Measurements from ENCODE around the gene TAOK1. TPM values are rescaled to one million over a fixed set of nuclear protein-coding genes. Genes with fewer than 3 reads are reported as not detected.

TAOK1 gene
- total and polyA plus RNA-seq, 9 of the 15 experiments (the other 6 are each of a cell fraction or from before 2014, with no cell fraction given), result 3.2 to 33.1 (median 16.5) TPM

DNA sequence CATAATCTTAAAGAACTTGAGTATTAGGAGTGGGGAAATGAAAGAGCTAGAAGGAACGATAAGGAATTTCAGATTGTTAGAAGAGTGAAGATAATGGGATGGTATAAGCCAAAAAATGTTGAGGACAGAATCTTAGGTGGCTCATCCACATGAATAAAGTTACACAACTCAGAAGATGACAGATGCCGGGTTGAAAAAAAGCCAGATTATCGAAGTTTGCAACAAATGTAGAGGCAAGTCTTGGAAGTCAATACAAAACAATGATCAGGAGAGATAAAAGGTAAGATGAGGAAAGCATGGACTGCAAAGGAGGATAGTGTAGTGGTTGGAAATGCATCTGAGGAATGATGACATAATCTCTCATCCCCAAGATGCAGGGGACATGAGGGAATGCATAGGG is 45.1 kb upstream of the TAOK1 start:
- FAIRE-seq (no peak), ATAC-seq (no peak), DNase-seq (ENCODE audit: extremely low read depth in 1 of 4, low spot score in 3 of 4) (no peak)
- in situ Hi-C loops (cut with MboI) (no loop called here), intact Hi-C loops (cut with micrococcal nuclease) (no loop called here)
- WGBS (ENCODE audit: insufficient coverage, low coverage, missing lambda C conversion rate), result 2% methylated on average over 3 of the region's 3 CpGs
- Histone ChIP-seq H4K20me1 (replicated peaks; ENCODE audit: control insufficient read depth, insufficient read depth, low read length) (no peaks in the 10 kb centered on the region), H3K79me2 (ENCODE audit: control insufficient read depth, insufficient read depth, low read length) (no peaks in the 10 kb centered on the region), H3K9me1 (ENCODE audit: control insufficient read depth, insufficient read depth, low read length) (no peaks in the 10 kb centered on the region), H3K4me1 (replicated peaks in 1 of 2; ENCODE audit: control insufficient read depth in 2 of 2, insufficient read depth in 2 of 2, low read length in 2 of 2) (no peaks in the 10 kb centered on the region), H3K27ac (ENCODE audit: extremely low read depth, low read depth, low read length) (no peak overlapping the region), H3K4me3 (no peak overlapping the region), H3K27me3 (ENCODE audit: control insufficient read depth in 2 of 2, insufficient read depth in 2 of 2, low read length in 2 of 2) (peaks cover 35 to 47% of the 10 kb centered on the region in 2 experiments), H3K4me2 (ENCODE audit: insufficient read depth, low read length) (no peak overlapping the region), H3K9ac (ENCODE audit: insufficient read depth in 1 of 2, low read depth in 2 of 2, low read length in 2 of 2) (no peak overlapping the region), H3K36me3 (ENCODE audit: control insufficient read depth, insufficient read depth, low read length) (no peaks in the 10 kb centered on the region), H2AFZ (ENCODE audit: low read depth, low read length) (no peak overlapping the region), H3K9me3 (replicated peaks; ENCODE audit: control insufficient read depth, insufficient read depth, low read depth, low read length) (no peaks in the 10 kb centered on the region)
- POLR2A ChIA-PET, result interaction anchor here (0.6 to 1.2 kb wide), 6 partner anchors 9 to 54 kb away, joined by 3 to 6 read pairs (median 3); no protein-coding TSS in a partner anchor
- no TSS peak for BruUV-seq (replicated peaks)
- TF ChIP-seq POLR2A (conservative IDR thresholded peaks at IDR 0.05), result no peak
- TF ChIP-seq YBX1 (IDR thresholded peaks at IDR 0.05), result no peak
- no peak for TF ChIP-seq PBX2 (CRISPR knock-in tag; IDR thresholded peaks at IDR 0.05; ENCODE audit: low read depth)
- TF ChIP-seq PBX2 (tag; conservative IDR thresholded peaks at IDR 0.05; ENCODE audit: low read depth), result no peak
- no peak for TF ChIP-seq RFX7 (CRISPR knock-in tag; IDR thresholded peaks at IDR 0.05)
- TF ChIP-seq ZNF699 (CRISPR knock-in tag; IDR thresholded peaks at IDR 0.05; ENCODE audit: insufficient replicate concordance), result no peak
- no peak for TF ChIP-seq ZNF444 (CRISPR knock-in tag; IDR thresholded peaks at IDR 0.05)
- no peak for TF ChIP-seq NUFIP1 (IDR thresholded peaks at IDR 0.05; ENCODE audit: partially characterized antibody)
- no peak for TF ChIP-seq NCOA4 (IDR thresholded peaks at IDR 0.05; ENCODE audit: partially characterized antibody)
- TF ChIP-seq, protein P1, sequence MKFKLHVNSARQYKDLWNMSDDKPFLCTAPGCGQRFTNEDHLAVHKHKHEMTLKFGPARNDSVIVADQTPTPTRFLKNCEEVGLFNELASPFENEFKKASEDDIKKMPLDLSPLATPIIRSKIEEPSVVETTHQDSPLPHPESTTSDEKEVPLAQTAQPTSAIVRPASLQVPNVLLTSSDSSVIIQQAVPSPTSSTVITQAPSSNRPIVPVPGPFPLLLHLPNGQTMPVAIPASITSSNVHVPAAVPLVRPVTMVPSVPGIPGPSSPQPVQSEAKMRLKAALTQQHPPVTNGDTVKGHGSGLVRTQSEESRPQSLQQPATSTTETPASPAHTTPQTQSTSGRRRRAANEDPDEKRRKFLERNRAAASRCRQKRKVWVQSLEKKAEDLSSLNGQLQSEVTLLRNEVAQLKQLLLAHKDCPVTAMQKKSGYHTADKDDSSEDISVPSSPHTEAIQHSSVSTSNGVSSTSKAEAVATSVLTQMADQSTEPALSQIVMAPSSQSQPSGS (CRISPR knock-in tag; IDR thresholded peaks at IDR 0.05), result no peak
- no peak for TF ChIP-seq BRF1 (IDR thresholded peaks at IDR 0.05; ENCODE audit: borderline replicate concordance, extremely low read depth, insufficient read length)
- TF ChIP-seq, protein P2, sequence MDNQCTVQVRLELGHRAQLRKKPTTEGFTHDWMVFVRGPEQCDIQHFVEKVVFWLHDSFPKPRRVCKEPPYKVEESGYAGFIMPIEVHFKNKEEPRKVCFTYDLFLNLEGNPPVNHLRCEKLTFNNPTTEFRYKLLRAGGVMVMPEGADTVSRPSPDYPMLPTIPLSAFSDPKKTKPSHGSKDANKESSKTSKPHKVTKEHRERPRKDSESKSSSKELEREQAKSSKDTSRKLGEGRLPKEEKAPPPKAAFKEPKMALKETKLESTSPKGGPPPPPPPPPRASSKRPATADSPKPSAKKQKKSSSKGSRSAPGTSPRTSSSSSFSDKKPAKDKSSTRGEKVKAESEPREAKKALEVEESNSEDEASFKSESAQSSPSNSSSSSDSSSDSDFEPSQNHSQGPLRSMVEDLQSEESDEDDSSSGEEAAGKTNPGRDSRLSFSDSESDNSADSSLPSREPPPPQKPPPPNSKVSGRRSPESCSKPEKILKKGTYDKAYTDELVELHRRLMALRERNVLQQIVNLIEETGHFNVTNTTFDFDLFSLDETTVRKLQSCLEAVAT (IDR thresholded peaks at IDR 0.05), result no peak
- no peak for TF ChIP-seq CSDE1 (IDR thresholded peaks at IDR 0.05)
- TF ChIP-seq, protein P3, sequence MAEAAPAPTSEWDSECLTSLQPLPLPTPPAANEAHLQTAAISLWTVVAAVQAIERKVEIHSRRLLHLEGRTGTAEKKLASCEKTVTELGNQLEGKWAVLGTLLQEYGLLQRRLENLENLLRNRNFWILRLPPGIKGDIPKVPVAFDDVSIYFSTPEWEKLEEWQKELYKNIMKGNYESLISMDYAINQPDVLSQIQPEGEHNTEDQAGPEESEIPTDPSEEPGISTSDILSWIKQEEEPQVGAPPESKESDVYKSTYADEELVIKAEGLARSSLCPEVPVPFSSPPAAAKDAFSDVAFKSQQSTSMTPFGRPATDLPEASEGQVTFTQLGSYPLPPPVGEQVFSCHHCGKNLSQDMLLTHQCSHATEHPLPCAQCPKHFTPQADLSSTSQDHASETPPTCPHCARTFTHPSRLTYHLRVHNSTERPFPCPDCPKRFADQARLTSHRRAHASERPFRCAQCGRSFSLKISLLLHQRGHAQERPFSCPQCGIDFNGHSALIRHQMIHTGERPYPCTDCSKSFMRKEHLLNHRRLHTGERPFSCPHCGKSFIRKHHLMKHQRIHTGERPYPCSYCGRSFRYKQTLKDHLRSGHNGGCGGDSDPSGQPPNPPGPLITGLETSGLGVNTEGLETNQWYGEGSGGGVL (CRISPR knock-in tag; IDR thresholded peaks at IDR 0.05), result no peak
- CTCF ChIA-PET (ENCODE audit: low intra/inter-chr PET ratio), result no interaction called here

All from K562 (cell line).